HepG2 (cell line): ENCODE data around the gene NKD2. TPM values are rescaled to one million over a fixed set of nuclear protein-coding genes. Genes with fewer than 3 reads are reported as not detected.
A peak's percentile ranks its signal among the peaks of the same experiment; 100 is the strongest.

Experiments
- ARID4A ChIP-seq: sonication (generic); formaldehyde crosslinking; IDR thresholded peaks from 2 replicates; pipeline ENCODE4 v1.5.0; 2020; ENCODE audit warnings: mild to moderate bottlenecking, missing genetic modification reagents, borderline replicate concordance
- ARNTL ChIP-seq: sonication (generic); formaldehyde crosslinking; IDR thresholded peaks from 2 replicates; pipeline ENCODE4 v1.4.0; 2020; ENCODE audit warnings: mild to moderate bottlenecking, missing genetic modification reagents
- ATF7-NPFF ChIP-seq: sonication (generic); formaldehyde crosslinking; IDR thresholded peaks from 2 replicates; pipeline ENCODE4 v1.8.1; 2023; ENCODE audit warnings: mild to moderate bottlenecking, low read depth, missing genetic modification reagents, moderate library complexity
- CBX5 ChIP-seq: sonication (generic); formaldehyde crosslinking; IDR thresholded peaks from 2 replicates; pipeline ENCODE4 v1.4.0; 2020; ENCODE audit warnings: missing genetic modification reagents, borderline replicate concordance
- CHD2 ChIP-seq: IDR thresholded peaks from 2 replicates; pipeline ENCODE4 v1.6.1; 2011; ENCODE audit warnings: low read depth, low read length, improper control_type of control experiment
- ESRRA ChIP-seq: sonication (generic); formaldehyde crosslinking; IDR thresholded peaks from 2 replicates; pipeline ENCODE4 v1.5.1; 2020; ENCODE audit warnings: mild to moderate bottlenecking, low read depth, missing genetic modification reagents
- FOXA1 ChIP-seq, 2 experiments: fragments of 450-650 bp in 1 of 2; sonication (generic) in 1 of 2; formaldehyde crosslinking in 1 of 2; IDR thresholded peaks; 2 replicates each; pipeline versions ENCODE4 v1.4.0 to v1.6.1; 2016 to 2020; ENCODE audit warnings: missing genetic modification reagents in 1 of 2
- FOXK1 ChIP-seq: sonication (generic); formaldehyde crosslinking; IDR thresholded peaks from 2 replicates; pipeline ENCODE4 v1.4.0; 2020; ENCODE audit warnings: low read depth, missing genetic modification reagents, borderline replicate concordance
- GMEB1 ChIP-seq: sonication (generic); formaldehyde crosslinking; IDR thresholded peaks from 2 replicates; pipeline ENCODE4 v1.5.1; 2020; ENCODE audit warnings: missing genetic modification reagents, mild to moderate bottlenecking, borderline replicate concordance
- KDM3A ChIP-seq: IDR thresholded peaks from 2 replicates; pipeline ENCODE4 v1.6.1; 2018; ENCODE audit warnings: low read depth, missing compliant biosample characterization
- MTF1 ChIP-seq: sonication (generic); formaldehyde crosslinking; IDR thresholded peaks from 2 replicates; pipeline ENCODE4 v1.5.0; 2020; ENCODE audit warnings: missing genetic modification reagents
- NCOA5 ChIP-seq: sonication (generic); formaldehyde crosslinking; IDR thresholded peaks from 2 replicates; pipeline ENCODE4 v1.4.0; 2020; ENCODE audit warnings: missing genetic modification reagents
- PAX8 ChIP-seq: sonication (generic); formaldehyde crosslinking; IDR thresholded peaks from 2 replicates; pipeline ENCODE4 v1.8.0; 2022; ENCODE audit warnings: mild to moderate bottlenecking, missing genetic modification reagents, borderline replicate concordance
- PRPF4 ChIP-seq: fragments of 200-400 bp; formaldehyde crosslinking; IDR thresholded peaks from 2 replicates; pipeline ENCODE4 v1.6.1; 2016; ENCODE audit warnings: low read length, low read depth; ENCODE audit not compliant: poor library complexity, severe bottlenecking
- RBFOX2 ChIP-seq: fragments of 200-400 bp; formaldehyde crosslinking; IDR thresholded peaks from 2 replicates; pipeline ENCODE4 v1.6.1; 2017; ENCODE audit warnings: low read depth, mild to moderate bottlenecking, low read length
- SRY ChIP-seq: sonication (generic); formaldehyde crosslinking; IDR thresholded peaks from 2 replicates; pipeline ENCODE4 v1.8.0; 2022; ENCODE audit warnings: mild to moderate bottlenecking, missing genetic modification reagents
- YY1 ChIP-seq: IDR thresholded peaks from 2 replicates; pipeline ENCODE4 v1.6.1; 2011; ENCODE audit warnings: low read length, low read depth, moderate library complexity, mild to moderate bottlenecking; ENCODE audit not compliant: insufficient read depth, insufficient replicate concordance
- ZFP36L2 ChIP-seq: sonication (generic); formaldehyde crosslinking; IDR thresholded peaks from 2 replicates; pipeline ENCODE4 v1.4.0; 2020; ENCODE audit warnings: missing genetic modification reagents
- ZNF253 ChIP-seq: sonication (generic); formaldehyde crosslinking; IDR thresholded peaks from 2 replicates; pipeline ENCODE4 v1.8.0; 2022; ENCODE audit warnings: mild to moderate bottlenecking, missing genetic modification reagents, borderline replicate concordance
- ZNF572 ChIP-seq: sonication (generic); formaldehyde crosslinking; IDR thresholded peaks from 2 replicates; pipeline ENCODE4 v1.5.1; 2020; ENCODE audit warnings: mild to moderate bottlenecking, missing genetic modification reagents
- ZNF777 ChIP-seq: sonication (generic); formaldehyde crosslinking; IDR thresholded peaks from 2 replicates; pipeline ENCODE4 v1.4.0; 2020; ENCODE audit warnings: missing genetic modification reagents
- polyA plus RNA-seq, 8 experiments: library from polyadenylated mRNA; depleted of rRNA in 3 of 8; stranded (reverse) in 7 of 8; unstranded in 1 of 8; fragments of >200 nt; fragmentation: Illumina TruSeq in 4 of 8; extraction: Trizol in 4 of 8; gene quantifications; 2 replicates each; pipeline versions ENCODE4 v1.2.1 to v1.2.3, GENCODE V29; 2011 to 2016; ENCODE audit warnings: low read depth in 4 of 8, missing spikeins in 1 of 8, mixed read lengths in 1 of 8; ENCODE audit not compliant: insufficient read depth in 1 of 8
- total RNA-seq, 5 experiments: library from RNA; depleted of rRNA; stranded (reverse); fragments of >200 nt; fragmentation: Illumina TruSeq; extraction: Trizol; gene quantifications; 2 replicates each; pipeline ENCODE4 v1.2.3, GENCODE V29; 2016; ENCODE audit warnings: low read depth in 1 of 5
- TF ChIP-seq, protein P1 (sequence below): fragments of 450-650 bp; IDR thresholded peaks from 2 replicates; pipeline ENCODE4 v1.6.1; 2016

Gene NKD2
- total and polyA plus RNA-seq, 2 of the 13 experiments (the other 11 are each of a cell fraction or from before 2014, with no cell fraction given) = 0.53 to 0.82 TPM

DNA sequence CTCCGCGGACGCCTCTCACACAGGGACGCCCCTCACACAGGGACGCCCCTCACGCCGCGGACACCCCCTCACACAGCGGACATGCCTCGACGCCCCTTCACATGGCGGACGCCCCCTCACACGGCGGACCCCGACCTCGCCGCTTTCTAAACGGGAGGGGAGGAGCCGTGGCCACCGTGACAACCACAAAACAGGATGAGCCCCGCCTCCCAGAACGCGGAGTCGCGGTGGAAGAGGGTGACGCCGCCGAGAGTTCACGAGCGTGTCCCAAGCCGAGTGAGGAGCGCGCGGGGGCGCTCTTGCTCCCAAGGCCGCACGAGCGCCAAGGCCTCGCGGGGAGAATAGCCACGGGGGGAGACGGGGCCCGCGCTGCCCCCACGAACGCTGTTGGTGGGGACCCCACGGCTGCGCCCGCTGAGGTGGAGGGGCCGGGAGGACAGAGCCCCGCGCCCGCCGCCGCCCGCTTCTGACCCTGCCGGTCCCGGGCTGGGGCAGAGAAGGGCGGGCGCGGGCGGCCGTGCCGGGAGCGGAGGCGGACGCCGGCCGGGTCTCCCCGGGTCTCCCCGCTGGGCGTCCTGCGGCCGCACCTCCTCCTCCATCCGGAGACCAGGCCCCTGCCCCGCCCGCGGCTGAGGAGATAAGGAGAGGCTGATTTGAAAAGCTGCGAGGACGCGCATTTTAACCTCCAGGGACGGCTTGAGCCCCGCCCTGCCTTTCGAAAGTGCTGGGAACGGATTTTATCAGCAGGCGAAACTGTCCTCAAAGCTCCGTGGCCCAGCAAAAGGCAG lies 3.9 kb upstream of the NKD2 start (continued):
- TF ChIP-seq GMEB1 (CRISPR knock-in tag) (no peak), ARNTL (no peak), YY1 (no peak), CHD2 (no peak), ESRRA (0 out of 2 replicates have a peak, but pooled peaks have one; percentile 23), ATF7-NPFF (CRISPR knock-in tag) (no peak), ZNF572 (CRISPR knock-in tag) (no peak), PAX8 (CRISPR knock-in tag) (no peak), PRPF4 (no peak), ZNF777 (CRISPR knock-in tag) (peak; percentile 55), MTF1 (CRISPR knock-in tag) (no peak), SRY (CRISPR knock-in tag) (no peak), ZNF253 (CRISPR knock-in tag) (peak; percentile 71; the same call in 1 of the 2 replicates), CBX5 (no peak), NCOA5 (CRISPR knock-in tag) (no peak), ARID4A (peak; percentile 42; the same call in 1 of the 2 replicates), ZFP36L2 (no peak), KDM3A (CRISPR knock-in tag) (no peak), RBFOX2 (no peak), FOXA1 (IDR thresholded peaks at IDR 0.05) (no peak), FOXA1 (CRISPR knock-in tag; IDR thresholded peaks at IDR 0.05) (no peak), FOXK1 (no peak)
- TF ChIP-seq, protein P1, sequence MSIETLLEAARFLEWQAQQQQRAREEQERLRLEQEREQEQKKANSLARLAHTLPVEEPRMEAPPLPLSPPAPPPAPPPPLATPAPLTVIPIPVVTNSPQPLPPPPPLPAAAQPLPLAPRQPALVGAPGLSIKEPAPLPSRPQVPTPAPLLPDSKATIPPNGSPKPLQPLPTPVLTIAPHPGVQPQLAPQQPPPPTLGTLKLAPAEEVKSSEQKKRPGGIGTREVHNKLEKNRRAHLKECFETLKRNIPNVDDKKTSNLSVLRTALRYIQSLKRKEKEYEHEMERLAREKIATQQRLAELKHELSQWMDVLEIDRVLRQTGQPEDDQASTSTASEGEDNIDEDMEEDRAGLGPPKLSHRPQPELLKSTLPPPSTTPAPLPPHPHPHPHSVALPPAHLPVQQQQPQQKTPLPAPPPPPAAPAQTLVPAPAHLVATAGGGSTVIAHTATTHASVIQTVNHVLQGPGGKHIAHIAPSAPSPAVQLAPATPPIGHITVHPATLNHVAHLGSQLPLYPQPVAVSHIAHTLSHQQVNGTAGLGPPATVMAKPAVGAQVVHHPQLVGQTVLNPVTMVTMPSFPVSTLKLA = no peak
